Ectodermal cell (in vitro differentiated cells): ENCODE measurements around the gene MSL3B.

ENCODE experiments used
- H3K27ac ChIP-seq: 2 replicates; pipeline ENCODE4 v1.7.0; 2013; ENCODE audit warnings: mild to moderate bottlenecking, low read depth, low read length; ENCODE audit not compliant: insufficient read depth, poor library complexity, severe bottlenecking
- H3K27me3 ChIP-seq: 2 replicates; pipeline ENCODE4 v1.7.0; 2013; ENCODE audit warnings: mild to moderate bottlenecking, low read length; ENCODE audit not compliant: insufficient read depth, control insufficient read depth, poor library complexity, severe bottlenecking
- H3K36me3 ChIP-seq: one replicate; pipeline ENCODE4 v1.7.0; 2013; ENCODE audit warnings: low read length; ENCODE audit not compliant: control insufficient read depth, insufficient read depth
- H3K4me1 ChIP-seq: one replicate; pipeline ENCODE4 v1.7.0; 2013; ENCODE audit warnings: low read length; ENCODE audit not compliant: control insufficient read depth, insufficient read depth
- H3K4me3 ChIP-seq: 2 replicates; pipeline ENCODE4 v1.7.0; 2013; ENCODE audit warnings: low read depth, low read length, control low read depth; ENCODE audit not compliant: insufficient read depth
- H3K9me3 ChIP-seq: 2 replicates; pipeline ENCODE4 v1.7.0; 2013; ENCODE audit warnings: mild to moderate bottlenecking, low read length, moderate library complexity; ENCODE audit not compliant: control insufficient read depth
- WGBS, 2 experiments: methylation state at CpG; one replicate each; pipeline ENCODE4 v1.1.7; 2013; ENCODE audit warnings: missing lambda C conversion rate in 2 of 2; 5-methylcytosine and 5-hydroxymethylcytosine counted together

Gene MSL3B

GRCh38 chr2:233829193-233830110, 38.7 kb downstream of the MSL3B start:
- no peaks in the 10 kb centered on the region for H3K9me3 ChIP-seq
- 85 to 88% methylated on average over 15 of the region's 15 CpGs for WGBS, 2 experiments

GRCh38 chr2:233828546-233829192, 39.5 kb downstream of the MSL3B start:
- no peaks in the 10 kb centered on the region for H3K9me3 ChIP-seq
- H3K36me3 ChIP-seq: no peaks in the 10 kb centered on the region
- H3K27ac ChIP-seq: no peak overlapping the region
- H3K4me1 ChIP-seq: peaks cover 11% of the 10 kb centered on the region
- no peaks in the 10 kb centered on the region for H3K27me3 ChIP-seq
- H3K4me3 ChIP-seq: no peak overlapping the region
- 88 to 89% methylated on average over 24 of the region's 24 CpGs for WGBS, 2 experiments

More at GRCh38 chr2:233829193-233830110, 38.7 kb downstream of the MSL3B start:
- H3K36me3 ChIP-seq: no peaks in the 10 kb centered on the region
- no peak overlapping the region for H3K4me3 ChIP-seq
- H3K27ac ChIP-seq: no peak overlapping the region
- no peaks in the 10 kb centered on the region for H3K27me3 ChIP-seq
- H3K4me1 ChIP-seq: peaks cover 11% of the 10 kb centered on the region

- Histone ChIP-seq H3K9me3 (no peaks in the 10 kb centered on the region), H3K27ac (no peak overlapping the region), H3K27me3 (no peaks in the 10 kb centered on the region), H3K4me3 (no peak overlapping the region), H3K36me3 (no peaks in the 10 kb centered on the region), H3K4me1 (peaks cover 6% of the 10 kb centered on the region)
- WGBS, 2 experiments: 72 to 80% methylated on average over 7 of the region's 7 CpGs
These were observed 43.8 kb downstream of the MSL3B start for GRCh38 chr2:233824373-233824772.

- 95 to 97% methylated on average over 8 of the region's 8 CpGs for WGBS, 2 experiments
These were observed 44.5 kb downstream of the MSL3B start for GRCh38 chr2:233823731-233824121.

GRCh38 chr2:233822781-233823730, 45.1 kb downstream of the MSL3B start:
- no peaks in the 10 kb centered on the region for H3K36me3 ChIP-seq
- H3K27ac ChIP-seq: no peak overlapping the region
- WGBS, 2 experiments: 93 to 95% methylated on average over 25 of the region's 25 CpGs
- no peaks in the 10 kb centered on the region for H3K27me3 ChIP-seq
- no peaks in the 10 kb centered on the region for H3K4me1 ChIP-seq
- H3K9me3 ChIP-seq: no peaks in the 10 kb centered on the region
- H3K4me3 ChIP-seq: no peak overlapping the region

More at GRCh38 chr2:233823731-233824121, 44.5 kb downstream of the MSL3B start:
- H3K36me3 ChIP-seq: no peaks in the 10 kb centered on the region
- no peak overlapping the region for H3K4me3 ChIP-seq
- H3K4me1 ChIP-seq: peaks cover under 1% of the 10 kb centered on the region
- no peak overlapping the region for H3K27ac ChIP-seq
- H3K27me3 ChIP-seq: no peaks in the 10 kb centered on the region
- no peaks in the 10 kb centered on the region for H3K9me3 ChIP-seq

- H3K27ac ChIP-seq: no peak overlapping the region
- no peak overlapping the region for H3K4me3 ChIP-seq
- 94% methylated on average over 21 of the region's 21 CpGs for WGBS, 2 experiments
- no peaks in the 10 kb centered on the region for H3K4me1 ChIP-seq
- no peaks in the 10 kb centered on the region for H3K36me3 ChIP-seq
- H3K9me3 ChIP-seq: no peaks in the 10 kb centered on the region
- no peaks in the 10 kb centered on the region for H3K27me3 ChIP-seq
These were observed 46.0 kb downstream of the MSL3B start for GRCh38 chr2:233822101-233822771.

GRCh38 chr2:233821709-233822100, 46.5 kb downstream of the MSL3B start:
- Histone ChIP-seq H3K27me3 (no peaks in the 10 kb centered on the region), H3K4me1 (no peaks in the 10 kb centered on the region), H3K27ac (no peak overlapping the region), H3K9me3 (no peaks in the 10 kb centered on the region), H3K4me3 (no peak overlapping the region), H3K36me3 (no peaks in the 10 kb centered on the region)
- 96 to 98% methylated on average over 8 of the region's 8 CpGs for WGBS, 2 experiments

- Histone ChIP-seq H3K27me3 (no peaks in the 10 kb centered on the region), H3K4me1 (no peaks in the 10 kb centered on the region), H3K36me3 (no peaks in the 10 kb centered on the region), H3K4me3 (no peak overlapping the region), H3K27ac (no peak overlapping the region), H3K9me3 (no peaks in the 10 kb centered on the region)
- WGBS, 2 experiments: 91 to 96% methylated on average over 3 of the region's 3 CpGs
These were observed 47.0 kb downstream of the MSL3B start for GRCh38 chr2:233821196-233821595.

GRCh38 chr2:233820774-233821105, 47.4 kb downstream of the MSL3B start:
- Histone ChIP-seq H3K36me3 (no peaks in the 10 kb centered on the region), H3K27ac (no peak overlapping the region), H3K9me3 (no peaks in the 10 kb centered on the region), H3K4me3 (no peak overlapping the region), H3K4me1 (no peaks in the 10 kb centered on the region), H3K27me3 (no peaks in the 10 kb centered on the region)
- 87 to 88% methylated on average over 6 of the region's 6 CpGs for WGBS, 2 experiments
